ENCODE results near the gene XRN2.
"Not testable (repeated sequence)": the region's sequence is repeated elsewhere in the genome, so short reads cannot be mapped to it uniquely, and the experiment has no call there.

Gene XRN2

DNA sequence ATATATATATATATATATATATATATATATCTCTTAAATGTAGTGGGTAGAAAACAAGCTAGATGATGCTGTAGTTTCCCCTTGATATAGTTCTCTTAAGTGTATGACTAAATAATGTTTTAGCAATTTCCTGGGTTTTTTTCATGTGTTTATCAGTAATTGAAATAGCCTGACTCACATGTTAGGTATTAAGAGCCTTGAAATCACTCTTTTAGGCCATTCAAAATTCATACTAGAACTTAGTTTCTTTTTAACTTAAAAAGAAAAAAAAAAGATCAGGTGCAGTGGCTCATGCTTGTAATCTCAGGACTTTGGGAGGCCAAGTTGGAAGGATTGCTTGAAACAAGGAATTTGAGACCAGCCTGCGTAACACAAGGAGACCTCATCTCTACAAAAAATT lies 50.1 kb downstream of the XRN2 start:
- Histone ChIP-seq H3K36me3 (ENCODE audit: control insufficient read depth, insufficient read depth, low read length) (peaks cover 83% of the 10 kb centered on the region), H3K9ac (ENCODE audit: low read length) (no peak overlapping the region), H3K27me3 (ENCODE audit: control insufficient read depth, insufficient read depth, low read length) (no peaks in the 10 kb centered on the region), H3K9me3 (ENCODE audit: control insufficient read depth, insufficient read depth, low read depth, low read length) (no peaks in the 10 kb centered on the region), H3K27ac (ENCODE audit: low read depth, low read length) (no peak overlapping the region), H3K4me1 (ENCODE audit: control insufficient read depth, insufficient read depth, low read length) (no peaks in the 10 kb centered on the region), H3K4me3 (ENCODE audit: low read depth, low read length) (no peak overlapping the region)

DNA sequence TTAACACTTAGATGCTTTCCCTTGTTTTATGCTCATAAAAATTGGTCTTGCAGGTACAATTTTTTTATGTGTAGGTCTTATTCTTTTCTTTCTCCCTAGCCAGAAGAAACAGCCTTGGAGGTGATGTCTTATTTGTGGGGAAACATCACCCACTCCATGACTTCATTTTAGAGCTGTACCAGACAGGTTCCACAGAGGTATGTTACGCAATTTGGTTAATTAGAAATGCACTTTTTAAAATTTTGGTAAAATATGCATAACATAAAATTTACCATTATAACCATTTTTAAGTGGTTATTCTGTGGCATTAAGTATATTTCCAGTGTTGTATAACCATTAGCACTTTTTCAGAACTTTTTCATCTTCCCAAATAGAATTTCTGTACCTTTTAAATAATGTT lies 52.9 kb downstream of the XRN2 start:
- peaks cover 84% of the 10 kb centered on the region for H3K36me3 ChIP-seq (ENCODE audit: control insufficient read depth, insufficient read depth, low read length)

DNA sequence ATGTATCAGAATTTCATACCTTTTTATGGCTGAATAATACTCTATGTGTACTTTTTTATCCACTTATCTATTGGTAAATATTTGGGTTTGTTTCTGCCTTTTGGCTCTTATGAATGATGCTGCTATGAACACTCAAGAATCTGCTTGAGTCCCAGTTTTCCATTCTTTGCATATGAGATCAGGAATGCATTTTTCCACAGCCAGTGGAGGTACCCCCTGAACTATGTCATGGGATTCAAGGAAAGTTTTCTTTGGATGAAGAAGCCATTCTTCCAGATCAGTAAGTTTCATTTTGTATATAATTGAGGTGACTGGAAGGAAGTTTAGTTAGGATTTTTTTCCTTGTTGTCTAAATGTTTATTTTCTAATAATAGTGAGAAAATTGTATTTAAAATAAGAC lies 53.3 kb downstream of the XRN2 start:
- H3K27ac ChIP-seq (ENCODE audit: low read depth, low read length): no peak overlapping the region
- no peaks in the 10 kb centered on the region for H3K9me3 ChIP-seq (ENCODE audit: control insufficient read depth, insufficient read depth, low read depth, low read length)
- H3K4me3 ChIP-seq (ENCODE audit: low read depth, low read length): no peak overlapping the region
- H3K36me3 ChIP-seq (ENCODE audit: control insufficient read depth, insufficient read depth, low read length): peaks cover 85% of the 10 kb centered on the region
- no peaks in the 10 kb centered on the region for H3K4me1 ChIP-seq (ENCODE audit: control insufficient read depth, insufficient read depth, low read length)
- no peaks in the 10 kb centered on the region for H3K27me3 ChIP-seq (ENCODE audit: control insufficient read depth, insufficient read depth, low read length)
- no peak overlapping the region for H3K9ac ChIP-seq (ENCODE audit: low read length)

More for the DNA sequence above, 52.9 kb downstream of the XRN2 start:
- H3K4me3 ChIP-seq (ENCODE audit: low read depth, low read length): no peak overlapping the region
- H3K9me3 ChIP-seq (ENCODE audit: control insufficient read depth, insufficient read depth, low read depth, low read length): no peaks in the 10 kb centered on the region
- H3K27ac ChIP-seq (ENCODE audit: low read depth, low read length): no peak overlapping the region
- no peaks in the 10 kb centered on the region for H3K27me3 ChIP-seq (ENCODE audit: control insufficient read depth, insufficient read depth, low read length)
- no peak overlapping the region for H3K9ac ChIP-seq (ENCODE audit: low read length)
- H3K4me1 ChIP-seq (ENCODE audit: control insufficient read depth, insufficient read depth, low read length): no peaks in the 10 kb centered on the region

DNA sequence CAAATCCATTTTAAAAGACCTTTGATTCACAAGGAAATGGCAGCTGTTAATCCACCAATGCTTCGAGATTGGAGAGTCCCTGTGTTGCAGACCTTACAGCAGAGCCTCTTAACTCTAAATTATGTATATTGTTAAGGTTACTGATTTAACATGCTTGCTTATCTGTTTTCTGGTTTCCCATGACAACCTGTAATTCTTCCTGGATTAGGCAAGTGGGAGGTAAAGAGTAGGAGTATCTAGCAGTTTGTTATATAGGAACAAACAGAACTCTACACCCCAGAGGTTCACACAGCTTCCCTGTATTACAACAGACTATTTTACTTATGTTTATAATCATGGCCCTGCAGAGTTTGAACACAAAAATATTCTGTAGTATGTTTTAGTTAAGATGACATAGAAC lies 54.7 kb downstream of the XRN2 start:
- Histone ChIP-seq H3K36me3 (ENCODE audit: control insufficient read depth, insufficient read depth, low read length) (peaks cover 91% of the 10 kb centered on the region), H3K27me3 (ENCODE audit: control insufficient read depth, insufficient read depth, low read length) (no peaks in the 10 kb centered on the region), H3K9me3 (ENCODE audit: control insufficient read depth, insufficient read depth, low read depth, low read length) (no peaks in the 10 kb centered on the region), H3K27ac (ENCODE audit: low read depth, low read length) (no peak overlapping the region), H3K9ac (ENCODE audit: low read length) (no peak overlapping the region), H3K4me1 (ENCODE audit: control insufficient read depth, insufficient read depth, low read length) (no peaks in the 10 kb centered on the region), H3K4me3 (ENCODE audit: low read depth, low read length) (no peak overlapping the region)

DNA sequence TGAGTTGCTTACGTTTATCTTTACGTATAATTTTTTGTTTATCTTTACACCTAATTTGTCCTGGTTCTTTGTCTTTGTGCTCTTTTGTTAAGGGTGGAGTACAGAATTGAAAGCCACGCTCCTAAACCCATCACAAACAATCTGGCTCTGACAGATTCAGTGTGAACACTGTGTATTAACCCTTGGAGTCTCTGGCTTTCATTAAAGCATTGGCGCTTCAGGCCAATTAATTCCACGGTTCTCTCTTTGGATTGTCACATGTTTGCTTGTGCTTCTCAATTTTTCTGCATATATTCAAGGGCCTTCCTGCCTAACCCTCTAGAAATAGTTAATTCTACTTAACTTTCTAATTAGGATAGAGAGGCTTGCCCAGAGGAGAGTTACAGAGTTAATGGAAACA lies 55.6 kb downstream of the XRN2 start:
- Histone ChIP-seq H3K9ac (ENCODE audit: low read length) (no peak overlapping the region), H3K27ac (ENCODE audit: low read depth, low read length) (no peak overlapping the region), H3K4me1 (ENCODE audit: control insufficient read depth, insufficient read depth, low read length) (no peaks in the 10 kb centered on the region), H3K9me3 (ENCODE audit: control insufficient read depth, insufficient read depth, low read depth, low read length) (no peaks in the 10 kb centered on the region), H3K36me3 (ENCODE audit: control insufficient read depth, insufficient read depth, low read length) (peaks cover 93% of the 10 kb centered on the region), H3K27me3 (ENCODE audit: control insufficient read depth, insufficient read depth, low read length) (no peaks in the 10 kb centered on the region), H3K4me3 (ENCODE audit: low read depth, low read length) (no peak overlapping the region)

DNA sequence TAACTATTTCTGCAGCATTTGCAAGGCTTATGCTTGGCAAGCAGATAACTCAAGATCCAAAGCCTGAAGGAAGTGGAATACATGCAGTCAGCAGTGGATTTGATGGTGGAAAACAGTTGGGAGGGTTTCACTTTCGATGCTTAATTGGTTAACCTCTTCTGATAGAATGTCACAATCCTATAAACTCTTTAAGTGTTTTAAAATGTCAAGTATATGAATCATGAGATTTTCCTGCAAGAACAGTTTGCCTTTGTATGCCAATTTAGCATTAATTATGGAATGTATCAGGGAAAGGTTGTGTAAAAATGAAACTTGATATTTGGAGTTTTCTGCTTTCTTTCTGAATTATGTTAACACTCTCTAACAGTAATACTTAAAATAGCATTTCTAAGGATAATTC lies 57.6 kb downstream of the XRN2 start:
- Histone ChIP-seq H3K27me3 (ENCODE audit: control insufficient read depth, insufficient read depth, low read length) (no peaks in the 10 kb centered on the region), H3K9ac (ENCODE audit: low read length) (no peak overlapping the region), H3K4me1 (ENCODE audit: control insufficient read depth, insufficient read depth, low read length) (no peaks in the 10 kb centered on the region), H3K9me3 (ENCODE audit: control insufficient read depth, insufficient read depth, low read depth, low read length) (no peaks in the 10 kb centered on the region), H3K27ac (ENCODE audit: low read depth, low read length) (no peak overlapping the region), H3K4me3 (ENCODE audit: low read depth, low read length) (no peak overlapping the region), H3K36me3 (ENCODE audit: control insufficient read depth, insufficient read depth, low read length) (peaks cover 88% of the 10 kb centered on the region)

DNA sequence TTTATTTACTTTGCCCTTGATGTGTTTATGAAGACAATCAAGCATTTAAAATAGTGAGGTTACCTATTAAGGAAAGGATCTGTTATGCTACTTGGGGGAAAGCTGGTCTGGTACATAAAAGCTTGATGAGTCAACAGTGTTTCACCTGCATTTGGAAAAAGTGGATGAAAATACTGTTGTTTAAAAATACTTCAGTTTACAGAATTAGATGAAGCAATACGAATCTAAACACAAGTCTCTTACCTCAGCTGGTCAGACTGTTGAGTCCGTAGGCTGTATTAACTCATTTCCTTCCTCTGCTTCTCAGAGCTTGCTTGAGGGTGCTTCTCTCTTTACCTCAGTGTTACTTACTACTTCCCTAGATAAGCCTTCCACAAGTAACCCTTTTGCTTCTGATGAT lies 58.1 kb downstream of the XRN2 start:
- H3K4me3 ChIP-seq (ENCODE audit: low read depth, low read length): no peak overlapping the region
- H3K36me3 ChIP-seq (ENCODE audit: control insufficient read depth, insufficient read depth, low read length): peaks cover 85% of the 10 kb centered on the region
- H3K4me1 ChIP-seq (ENCODE audit: control insufficient read depth, insufficient read depth, low read length): no peaks in the 10 kb centered on the region
- H3K27me3 ChIP-seq (ENCODE audit: control insufficient read depth, insufficient read depth, low read length): no peaks in the 10 kb centered on the region
- 0 out of 2 replicates have a peak overlapping the region, but pooled peaks have one; percentile 14 for H3K27ac ChIP-seq (ENCODE audit: low read depth, low read length)
- H3K9ac ChIP-seq (ENCODE audit: low read length): no peak overlapping the region
- no peaks in the 10 kb centered on the region for H3K9me3 ChIP-seq (ENCODE audit: control insufficient read depth, insufficient read depth, low read depth, low read length)

DNA sequence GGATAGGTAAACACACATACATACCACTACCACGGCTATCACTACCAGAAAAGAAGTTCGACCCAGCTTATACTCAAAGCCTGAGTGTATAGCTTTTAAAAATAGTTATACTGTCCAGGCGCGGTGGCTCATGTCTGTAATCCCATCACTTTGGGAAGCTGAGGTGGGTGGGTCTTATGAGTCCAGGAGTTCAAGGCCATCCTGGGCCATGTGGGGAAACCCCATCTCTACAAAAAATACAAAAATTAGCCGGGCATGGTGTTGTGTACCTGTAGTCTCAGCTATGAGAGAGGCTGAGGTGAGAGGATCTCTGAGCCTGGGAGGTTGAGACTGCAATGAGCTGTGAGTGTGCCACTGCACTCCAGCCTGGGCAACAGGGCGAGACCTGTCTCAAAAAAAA lies 61.3 kb downstream of the XRN2 start:
- no peak overlapping the region for H3K9ac ChIP-seq (ENCODE audit: low read length)
- H3K27ac ChIP-seq (ENCODE audit: low read depth, low read length): no peak overlapping the region
- H3K4me3 ChIP-seq (ENCODE audit: low read depth, low read length): no peak overlapping the region
- no peaks in the 10 kb centered on the region for H3K4me1 ChIP-seq (ENCODE audit: control insufficient read depth, insufficient read depth, low read length)
- H3K27me3 ChIP-seq (ENCODE audit: control insufficient read depth, insufficient read depth, low read length): no peaks in the 10 kb centered on the region
- peaks cover 86% of the 10 kb centered on the region for H3K36me3 ChIP-seq (ENCODE audit: control insufficient read depth, insufficient read depth, low read length)
- H3K9me3 ChIP-seq (ENCODE audit: control insufficient read depth, insufficient read depth, low read depth, low read length): no peaks in the 10 kb centered on the region

DNA sequence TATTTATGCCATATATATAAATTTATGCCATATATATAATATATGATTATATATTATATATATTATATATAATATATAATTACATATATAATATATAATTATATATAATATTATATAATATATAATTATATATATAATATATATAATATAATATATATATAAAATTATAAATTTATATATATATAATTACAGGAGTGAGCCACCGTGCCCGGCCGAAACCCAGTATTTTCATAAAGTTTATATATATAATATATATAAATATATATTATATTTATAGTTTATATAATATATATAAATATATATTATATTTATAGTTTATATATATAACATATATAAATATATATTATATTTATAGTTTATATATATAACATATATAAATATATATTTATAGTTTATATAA lies 62.6 kb downstream of the XRN2 start:
- no peak overlapping the region for H3K27ac ChIP-seq (ENCODE audit: low read depth, low read length)
- peaks cover 86% of the 10 kb centered on the region for H3K36me3 ChIP-seq (ENCODE audit: control insufficient read depth, insufficient read depth, low read length)

DNA sequence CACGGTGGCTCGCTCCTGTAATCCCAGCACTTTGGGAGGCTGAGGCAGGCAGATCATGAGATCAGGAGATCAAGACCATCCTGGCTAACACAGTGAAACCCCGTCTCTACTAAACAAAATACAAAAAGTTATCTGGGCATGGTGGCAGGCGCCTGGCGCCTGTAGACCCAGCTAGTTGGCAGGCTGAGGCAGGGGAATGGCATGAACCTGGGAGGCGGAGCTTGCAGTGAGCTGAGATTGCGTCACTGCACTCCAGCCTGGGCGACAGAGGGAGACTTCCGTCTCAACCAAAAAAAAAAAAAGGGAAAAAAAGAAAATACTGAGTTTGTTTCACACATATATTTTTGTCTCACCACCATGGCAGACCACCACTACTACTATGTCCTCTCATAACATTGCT lies 63.1 kb downstream of the XRN2 start:
- not testable (repeated sequence) for H3K27ac ChIP-seq (ENCODE audit: low read depth, low read length); H3K4me1 ChIP-seq (ENCODE audit: control insufficient read depth, insufficient read depth, low read length); H3K9ac ChIP-seq (ENCODE audit: low read length); H3K9me3 ChIP-seq (ENCODE audit: control insufficient read depth, insufficient read depth, low read depth, low read length); H3K27me3 ChIP-seq (ENCODE audit: control insufficient read depth, insufficient read depth, low read length); H3K4me3 ChIP-seq (ENCODE audit: low read depth, low read length)
- H3K36me3 ChIP-seq (ENCODE audit: control insufficient read depth, insufficient read depth, low read length): peaks cover 84% of the 10 kb centered on the region

More for the DNA sequence above, 62.6 kb downstream of the XRN2 start:
- Histone ChIP-seq H3K27me3 (ENCODE audit: control insufficient read depth, insufficient read depth, low read length) (no peaks in the 10 kb centered on the region), H3K4me1 (ENCODE audit: control insufficient read depth, insufficient read depth, low read length) (no peaks in the 10 kb centered on the region), H3K9ac (ENCODE audit: low read length) (no peak overlapping the region), H3K4me3 (ENCODE audit: low read depth, low read length) (no peak overlapping the region), H3K9me3 (ENCODE audit: control insufficient read depth, insufficient read depth, low read depth, low read length) (no peaks in the 10 kb centered on the region)

DNA sequence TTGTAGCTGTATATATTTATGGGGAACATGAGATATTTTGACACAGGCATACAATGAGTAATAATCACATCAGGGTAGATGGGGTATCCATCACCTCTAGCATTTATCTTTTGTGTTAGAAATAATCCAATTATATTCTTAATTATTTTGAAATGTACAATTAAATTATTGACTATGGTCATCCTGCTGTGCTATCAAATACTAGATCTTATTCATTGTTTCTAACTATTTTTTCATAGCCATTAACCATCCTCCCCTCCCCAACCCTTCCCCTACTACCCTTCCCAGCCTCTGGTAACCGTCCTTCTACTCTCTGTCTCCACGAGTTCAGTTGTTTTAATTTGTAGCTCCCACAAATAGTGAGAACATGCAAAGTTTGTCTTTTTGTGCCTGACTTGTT lies 65.7 kb downstream of the XRN2 start:
- no peak overlapping the region for H3K9ac ChIP-seq (ENCODE audit: low read length)
- no peak overlapping the region for H3K27ac ChIP-seq (ENCODE audit: low read depth, low read length)
- H3K4me1 ChIP-seq (ENCODE audit: control insufficient read depth, insufficient read depth, low read length): no peaks in the 10 kb centered on the region
- peaks cover 76% of the 10 kb centered on the region for H3K36me3 ChIP-seq (ENCODE audit: control insufficient read depth, insufficient read depth, low read length)
- H3K27me3 ChIP-seq (ENCODE audit: control insufficient read depth, insufficient read depth, low read length): no peaks in the 10 kb centered on the region
- no peaks in the 10 kb centered on the region for H3K9me3 ChIP-seq (ENCODE audit: control insufficient read depth, insufficient read depth, low read depth, low read length)
- no peak overlapping the region for H3K4me3 ChIP-seq (ENCODE audit: low read depth, low read length)

DNA sequence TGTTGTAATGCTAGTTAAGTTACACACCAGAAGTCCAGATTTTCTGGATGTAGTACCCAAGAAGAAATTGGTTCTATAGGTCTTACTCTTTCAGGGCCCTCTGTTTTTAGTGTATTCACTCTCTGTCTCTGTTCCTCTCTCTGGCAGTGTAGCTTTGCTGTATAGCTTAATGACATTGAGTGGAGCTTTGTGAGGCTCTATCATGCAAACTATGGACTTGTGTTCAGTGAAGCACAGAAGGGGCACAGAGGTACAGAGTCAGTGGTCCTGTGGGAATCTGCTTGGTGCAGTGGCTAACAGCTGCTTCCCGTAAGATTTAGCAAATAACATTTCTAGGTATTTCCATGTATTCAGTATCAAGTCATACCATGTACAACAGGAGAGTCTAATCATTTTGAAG lies 68.1 kb downstream of the XRN2 start:
- Histone ChIP-seq H3K9ac (ENCODE audit: low read length) (no peak overlapping the region), H3K27me3 (ENCODE audit: control insufficient read depth, insufficient read depth, low read length) (no peaks in the 10 kb centered on the region), H3K4me1 (ENCODE audit: control insufficient read depth, insufficient read depth, low read length) (no peaks in the 10 kb centered on the region), H3K27ac (ENCODE audit: low read depth, low read length) (no peak overlapping the region), H3K9me3 (ENCODE audit: control insufficient read depth, insufficient read depth, low read depth, low read length) (no peaks in the 10 kb centered on the region), H3K4me3 (ENCODE audit: low read depth, low read length) (no peak overlapping the region), H3K36me3 (ENCODE audit: control insufficient read depth, insufficient read depth, low read length) (peaks cover 63% of the 10 kb centered on the region)
